ENCODE results near the gene HEPN1.

- TF ChIP-seq CTCF (conservative IDR thresholded peaks at IDR 0.05; ENCODE audit: low read depth, low read length) (no peak), MAZ (IDR thresholded peaks at IDR 0.05; ENCODE audit: borderline replicate concordance, low read depth, low read length) (no peak), BHLHE40 (IDR thresholded peaks at IDR 0.05; ENCODE audit: low read depth, low read length) (no peak), RFX5 (IDR thresholded peaks at IDR 0.05; ENCODE audit: low read depth, low read length) (no peak), POLR2A (IDR thresholded peaks at IDR 0.05; ENCODE audit: low read depth, low read length) (no peak), FOS (IDR thresholded peaks at IDR 0.05; ENCODE audit: low read depth, low read length) (no peak), CEBPB (IDR thresholded peaks at IDR 0.05; ENCODE audit: low read depth, low read length) (no peak), RCOR1 (IDR thresholded peaks at IDR 0.05; ENCODE audit: insufficient replicate concordance, low read length) (no peak), MXI1 (IDR thresholded peaks at IDR 0.05; ENCODE audit: borderline replicate concordance, low read depth, low read length) (no peak), MAFK (IDR thresholded peaks at IDR 0.05; ENCODE audit: low read depth, low read length) (no peak)
- TF ChIP-seq, protein P1, sequence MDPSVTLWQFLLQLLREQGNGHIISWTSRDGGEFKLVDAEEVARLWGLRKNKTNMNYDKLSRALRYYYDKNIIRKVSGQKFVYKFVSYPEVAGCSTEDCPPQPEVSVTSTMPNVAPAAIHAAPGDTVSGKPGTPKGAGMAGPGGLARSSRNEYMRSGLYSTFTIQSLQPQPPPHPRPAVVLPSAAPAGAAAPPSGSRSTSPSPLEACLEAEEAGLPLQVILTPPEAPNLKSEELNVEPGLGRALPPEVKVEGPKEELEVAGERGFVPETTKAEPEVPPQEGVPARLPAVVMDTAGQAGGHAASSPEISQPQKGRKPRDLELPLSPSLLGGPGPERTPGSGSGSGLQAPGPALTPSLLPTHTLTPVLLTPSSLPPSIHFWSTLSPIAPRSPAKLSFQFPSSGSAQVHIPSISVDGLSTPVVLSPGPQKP (IDR thresholded peaks at IDR 0.05; ENCODE audit: borderline replicate concordance, low read depth, low read length) = no peak
- TF ChIP-seq, protein P2, sequence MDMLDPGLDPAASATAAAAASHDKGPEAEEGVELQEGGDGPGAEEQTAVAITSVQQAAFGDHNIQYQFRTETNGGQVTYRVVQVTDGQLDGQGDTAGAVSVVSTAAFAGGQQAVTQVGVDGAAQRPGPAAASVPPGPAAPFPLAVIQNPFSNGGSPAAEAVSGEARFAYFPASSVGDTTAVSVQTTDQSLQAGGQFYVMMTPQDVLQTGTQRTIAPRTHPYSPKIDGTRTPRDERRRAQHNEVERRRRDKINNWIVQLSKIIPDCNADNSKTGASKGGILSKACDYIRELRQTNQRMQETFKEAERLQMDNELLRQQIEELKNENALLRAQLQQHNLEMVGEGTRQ (IDR thresholded peaks at IDR 0.05; ENCODE audit: low read depth, low read length) = no peak
Measured at GRCh38 chr11:124869856-124870387, 49.1 kb upstream of the HEPN1 start.

Measured in IMR-90 (cell line).